HepG2 (cell line): ENCODE results near the gene SMPD3. TPM values are rescaled to one million over a fixed set of nuclear protein-coding genes. Genes with fewer than 3 reads are reported as not detected.

ENCODE experiments used
- ATAC-seq: fragments of 200-7000 bp; cut with Tn5 transposase; 3 replicates; pipeline ENCODE4 v1.9.1; 2020; ENCODE audit warnings: mild to moderate bottlenecking, moderate library complexity
- BruUV-seq: library from RNA; stranded (reverse); fragments of 400-500 nt; replicated peaks from 2 replicates; lab custom pipeline; 2021; lab: Mats Ljungman, UMichigan
- CTCF ChIA-PET: fragments of 300-600 bp; formaldehyde crosslinking; extraction: SDS; loops from one replicate; lab custom pipeline; 2021; ENCODE audit warnings: low total read pairs, inconsistent platforms, low intra/inter-chr PET ratio; lab: Yijun Ruan, JAX
- POLR2A ChIA-PET: fragments of 350-600 bp; sonication (Branson Sonifier 250); formaldehyde crosslinking; loops from one replicate; lab custom pipeline; 2020; ENCODE audit warnings: antibody characterized with exemption, inconsistent platforms; lab: Yijun Ruan, JAX
- DNase-seq: peaks from one replicate; pipeline ENCODE4 v3.0.0-alpha.2; 2015; ENCODE audit warnings: low spot score
- FAIRE-seq: peaks from 3 replicates; lab custom pipeline; 2011; peaks lifted over from hg19 to GRCh38; lab: Jason Lieb, UNC
- H2AFZ ChIP-seq: one replicate; pipeline ENCODE4 v1.6.1; 2011; ENCODE audit warnings: low read length, inconsistent platforms
- H3K27ac ChIP-seq: fragments of 300-600 bp; 3 replicates; pipeline ENCODE4 v1.8.0; 2011; ENCODE audit warnings: mixed run types, mild to moderate bottlenecking, mixed read lengths, low read length, inconsistent platforms; ENCODE audit not compliant: insufficient read depth; ENCODE audit errors: extremely low read length
- H3K27me3 ChIP-seq, 2 experiments: fragments of 200-600 bp in 1 of 2; 2 replicates in 1 of 2; 3 replicates in 1 of 2; pipeline versions ENCODE4 v1.6.0 to v1.8.0; 2011; ENCODE audit warnings: low read length in 2 of 2, mild to moderate bottlenecking in 2 of 2, moderate library complexity in 2 of 2, inconsistent platforms in 1 of 2; ENCODE audit not compliant: insufficient read depth in 2 of 2, control insufficient read depth in 1 of 2
- H3K36me3 ChIP-seq, 2 experiments: fragments of 200-600 bp in 1 of 2; replicated peaks in 1 of 2; 2 replicates in 1 of 2; 3 replicates in 1 of 2; pipeline versions ENCODE4 v1.5.1 to v1.8.0; 2011; ENCODE audit warnings: low read length in 2 of 2, inconsistent platforms in 1 of 2; ENCODE audit not compliant: insufficient read depth in 2 of 2, control insufficient read depth in 1 of 2
- H3K4me1 ChIP-seq: 2 replicates; pipeline ENCODE4 v1.5.1; 2012; ENCODE audit warnings: low read length, inconsistent platforms; ENCODE audit not compliant: insufficient read depth
- H3K4me2 ChIP-seq: 2 replicates; pipeline ENCODE4 v1.6.0; 2011; ENCODE audit warnings: low read depth, low read length, inconsistent platforms
- H3K4me3 ChIP-seq, 3 experiments: fragments of 200-600 bp in 1 of 3; sonication (generic), shearing (Covaris generic) in 1 of 3; replicated peaks in 1 of 3; 2 replicates each; pipeline ENCODE4 v1.5.1; 2011 to 2016; ENCODE audit warnings: low read length in 3 of 3, inconsistent platforms in 2 of 3, low read depth in 2 of 3, mild to moderate bottlenecking in 2 of 3, control low read depth in 1 of 3, mixed read lengths in 1 of 3; ENCODE audit not compliant: insufficient read depth in 1 of 3
- H3K79me2 ChIP-seq: one replicate; pipeline ENCODE4 v1.6.1; 2011; ENCODE audit warnings: low read length, inconsistent platforms; ENCODE audit not compliant: insufficient read depth
- H3K9ac ChIP-seq: 2 replicates; pipeline ENCODE4 v1.6.0; 2011; ENCODE audit warnings: mild to moderate bottlenecking, low read depth, low read length, inconsistent platforms; ENCODE audit not compliant: insufficient read depth
- H3K9me3 ChIP-seq: 2 replicates; pipeline ENCODE4 v1.5.1; 2012; ENCODE audit warnings: mild to moderate bottlenecking, low read length
- H4K20me1 ChIP-seq: 2 replicates; pipeline ENCODE4 v1.6.0; 2011; ENCODE audit warnings: inconsistent platforms, mild to moderate bottlenecking, low read length, moderate library complexity; ENCODE audit not compliant: insufficient read depth
- GTF3A ChIP-seq: sonication (generic); formaldehyde crosslinking; conservative IDR thresholded peaks from 2 replicates; pipeline ENCODE4 v1.4.0; 2020; ENCODE audit warnings: mild to moderate bottlenecking, missing genetic modification reagents
- JUND ChIP-seq: sonication (generic); formaldehyde crosslinking; IDR thresholded peaks from 2 replicates; pipeline ENCODE4 v1.8.0; 2022; ENCODE audit warnings: mild to moderate bottlenecking, missing genetic modification reagents
- KLF13 ChIP-seq: sonication (generic); formaldehyde crosslinking; IDR thresholded peaks from 2 replicates; pipeline ENCODE4 v1.4.0; 2020; ENCODE audit warnings: mild to moderate bottlenecking, missing genetic modification reagents
- NFRKB ChIP-seq: fragments of 450-650 bp; IDR thresholded peaks from 2 replicates; pipeline ENCODE4 v1.6.1; 2017
- ONECUT2 ChIP-seq: sonication (generic); formaldehyde crosslinking; IDR thresholded peaks from 2 replicates; pipeline ENCODE4 v1.4.0; 2020; ENCODE audit warnings: missing genetic modification reagents
- PRMT3 ChIP-seq: sonication (generic); formaldehyde crosslinking; IDR thresholded peaks from 2 replicates; pipeline ENCODE4 v1.8.1; 2022; ENCODE audit warnings: low read depth, mild to moderate bottlenecking, moderate library complexity, missing genetic modification reagents, borderline replicate concordance
- RAD21 ChIP-seq: fragments of 450-650 bp; formaldehyde crosslinking; IDR thresholded peaks from 2 replicates; pipeline ENCODE4 v1.5.0; 2020; ENCODE audit warnings: mild to moderate bottlenecking
- RARA ChIP-seq: IDR thresholded peaks from 2 replicates; pipeline ENCODE4 v1.6.1; 2016; ENCODE audit warnings: missing genetic modification reagents, missing compliant biosample characterization
- SIN3B ChIP-seq: fragments of 150-350 bp; IDR thresholded peaks from 2 replicates; pipeline ENCODE4 v1.6.1; 2014; ENCODE audit warnings: low read length
- SP2 ChIP-seq: sonication (generic); formaldehyde crosslinking; IDR thresholded peaks from 2 replicates; pipeline ENCODE4 v1.5.1; 2020; ENCODE audit warnings: mild to moderate bottlenecking, missing genetic modification reagents
- ZNF234 ChIP-seq: sonication (generic); formaldehyde crosslinking; conservative IDR thresholded peaks from 2 replicates; pipeline ENCODE4 v1.5.1; 2020; ENCODE audit warnings: mild to moderate bottlenecking, missing genetic modification reagents
- ZNF3 ChIP-seq: IDR thresholded peaks from 2 replicates; pipeline ENCODE4 v1.7.0; 2017; ENCODE audit warnings: inconsistent platforms
- WGBS: methylation state at CpG from one replicate; pipeline ENCODE4 v1.1.6; 2017; ENCODE audit warnings: low lambda C conversion rate; 5-methylcytosine and 5-hydroxymethylcytosine counted together
- in situ Hi-C: cut with HindIII; loops from 2 replicates; pipeline ENCODE4 v1.10.0; 2017; ENCODE audit warnings: low pct_unique_long_range_greater_than_20kb; ENCODE audit not compliant: extremely low pct_ligation_motif_present
- intact Hi-C: fragments of 100-400 bp; cut with micrococcal nuclease; formaldehyde crosslinking; loops from one replicate; pipeline ENCODE4 v1.10.0; 2022; ENCODE audit not compliant: unreplicated experiment
- polyA plus RNA-seq, 8 experiments: library from polyadenylated mRNA; depleted of rRNA in 3 of 8; stranded (reverse) in 7 of 8; unstranded in 1 of 8; fragments of >200 nt; fragmentation: Illumina TruSeq in 4 of 8; extraction: Trizol in 4 of 8; gene quantifications; 2 replicates each; pipeline versions ENCODE4 v1.2.1 to v1.2.3, GENCODE V29; 2011 to 2016; ENCODE audit warnings: low read depth in 4 of 8, missing spikeins in 1 of 8, mixed read lengths in 1 of 8; ENCODE audit not compliant: insufficient read depth in 1 of 8
- total RNA-seq, 5 experiments: library from RNA; depleted of rRNA; stranded (reverse); fragments of >200 nt; fragmentation: Illumina TruSeq; extraction: Trizol; gene quantifications; 2 replicates each; pipeline ENCODE4 v1.2.3, GENCODE V29; 2016; ENCODE audit warnings: low read depth in 1 of 5
- TF ChIP-seq, protein P1 (sequence below): IDR thresholded peaks from 2 replicates; pipeline ENCODE4 v1.6.1; 2016; ENCODE audit warnings: mild to moderate bottlenecking
- TF ChIP-seq, protein P2 (sequence below): sonication (generic); formaldehyde crosslinking; conservative IDR thresholded peaks from 2 replicates; pipeline ENCODE4 v1.4.0; 2020; ENCODE audit warnings: missing genetic modification reagents

The SMPD3 gene
- total and polyA plus RNA-seq, 2 of the 13 experiments (the other 11 are each of a cell fraction or from before 2014, with no cell fraction given): 0.07 to 0.32 TPM

DNA sequence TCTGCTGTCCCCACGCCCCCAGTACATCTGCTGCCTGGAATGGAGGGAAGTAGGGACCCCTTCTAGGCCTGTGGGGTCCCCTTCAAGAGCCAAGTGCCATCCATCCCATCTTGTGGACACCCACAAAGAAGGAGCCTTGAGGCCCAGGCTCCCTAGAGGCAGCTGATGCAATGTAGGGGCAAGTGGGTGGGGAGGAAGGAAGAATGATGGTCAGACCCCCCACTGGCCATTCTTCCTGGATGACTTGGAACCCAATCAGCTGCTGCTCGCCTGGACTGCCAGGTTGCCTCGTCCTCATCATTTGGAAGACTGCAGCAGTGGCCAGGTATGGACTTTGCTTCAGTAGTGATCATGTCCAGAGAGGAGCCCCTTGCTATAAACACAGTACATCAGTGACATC, 48.9 kb downstream of the SMPD3 start (continued):
- no peak for TF ChIP-seq KLF13 (CRISPR knock-in tag)
- TF ChIP-seq ZNF3 (CRISPR knock-in tag): no peak
- TF ChIP-seq RARA (CRISPR knock-in tag): no peak
- TF ChIP-seq, protein P1, sequence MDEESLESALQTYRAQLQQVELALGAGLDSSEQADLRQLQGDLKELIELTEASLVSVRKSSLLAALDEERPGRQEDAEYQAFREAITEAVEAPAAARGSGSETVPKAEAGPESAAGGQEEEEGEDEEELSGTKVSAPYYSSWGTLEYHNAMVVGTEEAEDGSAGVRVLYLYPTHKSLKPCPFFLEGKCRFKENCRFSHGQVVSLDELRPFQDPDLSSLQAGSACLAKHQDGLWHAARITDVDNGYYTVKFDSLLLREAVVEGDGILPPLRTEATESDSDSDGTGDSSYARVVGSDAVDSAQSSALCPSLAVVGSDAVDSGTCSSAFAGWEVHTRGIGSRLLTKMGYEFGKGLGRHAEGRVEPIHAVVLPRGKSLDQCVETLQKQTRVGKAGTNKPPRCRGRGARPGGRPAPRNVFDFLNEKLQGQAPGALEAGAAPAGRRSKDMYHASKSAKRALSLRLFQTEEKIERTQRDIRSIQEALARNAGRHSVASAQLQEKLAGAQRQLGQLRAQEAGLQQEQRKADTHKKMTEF (CRISPR knock-in tag): no peak
- TF ChIP-seq SP2 (CRISPR knock-in tag): no peak
- no peak for TF ChIP-seq SIN3B
- TF ChIP-seq ZNF234 (CRISPR knock-in tag): no peak
- TF ChIP-seq ONECUT2: no peak
- TF ChIP-seq GTF3A (CRISPR knock-in tag): no peak
- no peak for TF ChIP-seq JUND (CRISPR knock-in tag)
- TF ChIP-seq NFRKB: no peak
- TF ChIP-seq RAD21 (CRISPR knock-in tag): no peak
- no peak for TF ChIP-seq PRMT3 (CRISPR knock-in tag)
- TF ChIP-seq, all 625 proteins: peak for 0

DNA sequence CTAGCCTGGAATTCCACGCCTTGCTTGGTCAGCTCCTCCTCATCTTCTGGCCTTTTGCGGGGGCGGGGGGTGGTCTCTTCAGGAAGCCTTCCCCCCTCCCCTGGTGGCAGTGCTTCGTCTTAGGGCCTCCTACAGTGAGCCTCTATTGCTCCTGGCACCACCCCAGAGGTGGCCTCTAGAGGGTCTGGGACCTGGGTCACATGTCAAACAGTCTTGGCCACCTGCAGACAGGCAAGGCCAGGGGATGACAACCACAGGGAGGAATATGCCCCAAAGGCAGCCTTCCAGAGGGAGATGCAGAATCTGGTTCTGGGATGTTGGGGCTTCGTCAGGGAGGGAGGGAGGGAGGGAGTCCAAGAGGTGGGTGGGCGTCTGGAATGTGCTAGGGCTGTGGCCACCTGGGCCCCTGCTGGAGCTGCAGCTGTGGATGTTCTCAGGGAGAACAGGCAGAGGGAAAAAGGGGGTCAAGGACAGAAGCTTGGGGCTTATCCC, 50.6 kb downstream of the SMPD3 start:
- WGBS: 9% methylated on average over 6 of the region's 6 CpGs
- no peak overlapping the region for H3K9ac ChIP-seq

More for the DNA sequence above, 50.6 kb downstream of the SMPD3 start:
- Histone ChIP-seq H3K4me1 (no peaks in the 10 kb centered on the region), H4K20me1 (no peaks in the 10 kb centered on the region), H3K79me2 (no peaks in the 10 kb centered on the region), H3K4me2 (no peak overlapping the region), H3K4me3 (no peak overlapping the region), H2AFZ (no peak overlapping the region), H3K27ac (no peak overlapping the region), H3K9me3 (no peaks in the 10 kb centered on the region), H3K27me3 (peaks cover 4 to 21% of the 10 kb centered on the region in 2 experiments), H3K36me3 (no peaks in the 10 kb centered on the region)
- ATAC-seq (no peak), FAIRE-seq (no peak), DNase-seq (no peak)
- POLR2A ChIA-PET: no interaction called here
- intact Hi-C loops: no loop called here
- TF ChIP-seq, protein P2, sequence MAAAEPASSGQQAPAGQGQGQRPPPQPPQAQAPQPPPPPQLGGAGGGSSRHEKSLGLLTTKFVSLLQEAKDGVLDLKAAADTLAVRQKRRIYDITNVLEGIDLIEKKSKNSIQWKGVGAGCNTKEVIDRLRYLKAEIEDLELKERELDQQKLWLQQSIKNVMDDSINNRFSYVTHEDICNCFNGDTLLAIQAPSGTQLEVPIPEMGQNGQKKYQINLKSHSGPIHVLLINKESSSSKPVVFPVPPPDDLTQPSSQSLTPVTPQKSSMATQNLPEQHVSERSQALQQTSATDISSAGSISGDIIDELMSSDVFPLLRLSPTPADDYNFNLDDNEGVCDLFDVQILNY (CRISPR knock-in tag): no peak
- CTCF ChIA-PET: interaction anchor here (4.3 kb wide), 1 partner anchor 112 kb away, joined by 34 read pairs; no protein-coding TSS in a partner anchor
- no TSS peak for BruUV-seq
- in situ Hi-C loops: loop anchor here (5.0 kb wide), 1 partner anchor 115 kb away; no protein-coding TSS in a partner anchor
